Measurements from ENCODE around the gene NCKAP5.

The NCKAP5 gene

GRCh38 chr2:133322909-133323308, 245.4 kb downstream of the NCKAP5 start:
- DNase-seq = no peak

GRCh38 chr2:133317178-133317577, 251.1 kb downstream of the NCKAP5 start:
- DNase-seq = no peak

GRCh38 chr2:133316557-133316956, 251.7 kb downstream of the NCKAP5 start:
- no peak for DNase-seq

- DNase-seq = no peak
These were observed 253.0 kb downstream of the NCKAP5 start for GRCh38 chr2:133315280-133315679.

- DNase-seq = no peak
These were observed 253.5 kb downstream of the NCKAP5 start for GRCh38 chr2:133314795-133315194.

- no peak for DNase-seq
These were observed 256.1 kb downstream of the NCKAP5 start for GRCh38 chr2:133312038-133312729.

GRCh38 chr2:133306236-133306635, 262.0 kb downstream of the NCKAP5 start:
- no peak for DNase-seq

GRCh38 chr2:133304344-133304743, 263.9 kb downstream of the NCKAP5 start:
- no peak for DNase-seq

GRCh38 chr2:133303150-133303549, 265.1 kb downstream of the NCKAP5 start:
- no peak for DNase-seq

GRCh38 chr2:133296401-133296800, 271.9 kb downstream of the NCKAP5 start:
- DNase-seq = no peak

- no peak for DNase-seq
These were observed 274.5 kb downstream of the NCKAP5 start for GRCh38 chr2:133293544-133294353.

GRCh38 chr2:133292259-133292658, 276.0 kb downstream of the NCKAP5 start:
- DNase-seq = no peak

GRCh38 chr2:133287709-133288108, 280.6 kb downstream of the NCKAP5 start:
- no peak for DNase-seq

- DNase-seq = no peak
These were observed 281.8 kb downstream of the NCKAP5 start for GRCh38 chr2:133286326-133286922.

GRCh38 chr2:133273031-133273430, 295.2 kb downstream of the NCKAP5 start:
- no peak for DNase-seq

- no peak for DNase-seq
These were observed 297.2 kb downstream of the NCKAP5 start for GRCh38 chr2:133271105-133271504.

- no peak for DNase-seq
These were observed 297.7 kb downstream of the NCKAP5 start for GRCh38 chr2:133270550-133270949.

GRCh38 chr2:133266926-133267590, 301.2 kb downstream of the NCKAP5 start:
- no peak for DNase-seq

- DNase-seq = peak; percentile 27
These were observed 302.0 kb downstream of the NCKAP5 start for GRCh38 chr2:133266041-133266925.

- no peak for DNase-seq
These were observed 302.8 kb downstream of the NCKAP5 start for GRCh38 chr2:133265432-133265949.

GRCh38 chr2:133264989-133265401, 303.3 kb downstream of the NCKAP5 start:
- DNase-seq = no peak

- DNase-seq = no peak
These were observed 305.4 kb downstream of the NCKAP5 start for GRCh38 chr2:133262893-133263292.

Data from DMS 273 treated with DMSO at 0.1 percent for 48 hours (cell line).